ENCODE measurements around the gene ANKMY2.
"Not testable (repeated sequence)": the region's sequence is repeated elsewhere in the genome, so short reads cannot be mapped to it uniquely, and the experiment has no call there.

Gene ANKMY2

DNA sequence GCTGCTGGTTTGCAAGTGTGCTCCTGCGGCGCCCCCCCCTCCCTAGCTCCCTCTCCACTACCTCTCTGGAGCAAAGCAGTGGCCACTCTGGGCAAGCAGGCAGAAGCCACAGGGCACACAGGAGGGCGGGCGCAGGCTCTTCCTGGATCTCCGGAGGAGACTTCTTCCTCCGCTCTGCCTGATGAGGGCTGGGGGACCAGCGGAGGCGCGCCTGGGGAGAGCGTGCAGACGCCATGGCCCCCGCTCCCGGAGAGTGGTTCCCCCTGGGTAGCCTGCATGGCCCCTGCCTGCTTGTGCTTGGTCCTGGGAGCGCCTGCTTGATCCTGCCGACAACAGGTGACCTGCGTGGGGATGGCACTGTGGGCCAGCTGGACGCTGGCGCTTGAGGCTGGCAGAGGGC, 29.0 kb downstream of the ANKMY2 start:
- no peak for DNase-seq

DNA sequence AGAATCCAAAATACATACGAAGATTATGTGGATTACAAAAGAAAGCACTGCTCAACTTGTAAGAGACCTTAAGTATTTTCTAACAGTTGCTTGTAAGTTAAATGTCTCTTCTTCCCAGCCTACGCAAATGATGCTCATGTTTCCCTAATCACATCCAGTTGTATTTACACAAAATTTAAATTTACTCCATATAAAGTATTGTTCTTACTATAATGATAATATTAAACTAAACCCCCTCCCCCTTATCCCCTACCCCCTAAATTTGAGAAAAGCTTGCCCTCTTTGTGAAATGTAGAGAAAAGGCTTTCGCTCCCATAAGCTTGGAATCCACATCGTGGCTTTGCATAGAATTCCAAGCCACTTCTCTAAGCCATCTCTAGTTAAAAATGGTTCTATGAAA, 29.4 kb downstream of the ANKMY2 start:
- no peak for DNase-seq

DNA sequence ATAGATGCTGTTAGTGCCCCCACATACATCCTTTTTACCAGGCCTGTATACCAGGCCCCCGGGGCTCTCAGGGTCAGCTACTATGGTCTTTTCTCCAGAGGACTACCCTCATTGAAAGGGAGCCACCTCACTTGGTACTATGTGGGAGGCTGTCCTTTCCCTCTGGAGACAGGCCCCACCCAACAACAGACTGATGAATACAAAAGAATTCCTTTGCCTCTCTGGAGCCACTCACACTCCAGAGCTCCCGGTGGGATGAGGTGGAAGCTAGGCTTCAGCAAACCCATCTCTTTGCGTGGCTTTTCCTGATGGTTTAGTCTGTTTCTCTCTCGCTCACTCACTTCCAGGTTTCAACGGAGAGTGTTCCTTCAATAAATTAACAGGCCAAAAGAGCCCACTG, 30.3 kb downstream of the ANKMY2 start:
- DNase-seq = no peak

DNA sequence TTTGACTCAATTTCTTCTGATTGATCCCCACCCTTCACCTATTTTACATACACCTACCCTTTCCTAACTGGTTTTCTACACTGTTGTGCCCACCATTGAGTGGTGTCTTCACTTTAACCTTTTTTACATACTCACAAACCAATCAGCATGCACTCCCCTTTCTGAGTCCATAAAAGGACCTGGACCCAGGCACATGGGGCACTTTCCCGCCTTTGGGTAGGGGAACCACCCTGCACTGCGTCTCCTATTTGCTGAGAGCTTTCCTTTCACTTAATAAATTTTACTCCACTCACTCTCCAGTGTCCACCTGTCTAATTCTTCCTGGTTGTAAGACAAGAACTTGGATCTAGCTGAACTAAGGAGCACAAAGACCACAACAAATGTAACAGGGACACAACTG, 33.8 kb downstream of the ANKMY2 start:
- no peak for DNase-seq

DNA sequence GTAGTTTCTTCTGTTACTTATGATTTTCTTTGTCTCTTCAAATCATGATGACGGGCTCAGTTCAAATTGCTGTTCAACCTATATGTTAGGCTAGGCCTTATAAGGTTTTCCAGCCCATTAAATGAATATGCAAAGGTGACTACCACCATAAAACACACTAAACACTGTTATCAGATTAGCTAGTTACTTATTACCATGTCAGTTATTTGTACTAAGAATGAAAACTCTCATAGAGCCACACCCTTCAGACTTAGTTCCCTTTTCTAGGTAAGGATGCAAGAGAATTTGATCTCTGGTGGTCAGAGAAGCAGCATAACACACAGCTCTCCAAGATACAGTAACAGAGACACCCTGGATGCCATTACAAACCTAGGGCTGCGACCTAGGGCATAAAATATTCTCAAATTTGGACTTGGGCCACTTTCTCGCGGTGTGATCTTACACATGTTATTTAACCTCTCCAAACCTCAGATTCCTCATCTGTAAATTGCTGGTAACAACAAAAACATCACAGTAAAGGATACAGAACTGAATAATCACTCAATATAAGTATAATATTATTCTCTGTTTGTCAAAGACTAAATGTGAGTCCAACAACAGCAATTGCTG, 35.6 kb downstream of the ANKMY2 start:
- DNase-seq = no peak

DNA sequence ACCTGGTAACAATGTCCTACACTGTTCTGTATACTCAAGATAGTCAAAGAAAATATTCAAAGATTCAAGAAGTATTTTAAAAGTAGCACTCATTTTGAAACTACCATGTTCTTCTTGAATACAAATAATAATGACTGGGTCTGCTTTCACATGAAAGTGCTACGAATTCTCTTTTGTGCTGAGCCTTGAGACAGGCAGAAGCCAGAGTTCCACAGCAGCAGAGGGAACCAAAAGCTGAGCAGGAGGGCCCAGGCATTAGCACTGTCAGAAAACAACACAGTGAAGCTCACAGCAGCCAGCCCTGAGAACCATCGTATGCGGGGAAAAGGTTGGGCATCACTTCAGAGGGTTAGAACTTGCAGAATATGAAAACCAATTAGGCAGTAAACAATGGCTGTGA, 38.9 kb downstream of the ANKMY2 start:
- no peak for DNase-seq

DNA sequence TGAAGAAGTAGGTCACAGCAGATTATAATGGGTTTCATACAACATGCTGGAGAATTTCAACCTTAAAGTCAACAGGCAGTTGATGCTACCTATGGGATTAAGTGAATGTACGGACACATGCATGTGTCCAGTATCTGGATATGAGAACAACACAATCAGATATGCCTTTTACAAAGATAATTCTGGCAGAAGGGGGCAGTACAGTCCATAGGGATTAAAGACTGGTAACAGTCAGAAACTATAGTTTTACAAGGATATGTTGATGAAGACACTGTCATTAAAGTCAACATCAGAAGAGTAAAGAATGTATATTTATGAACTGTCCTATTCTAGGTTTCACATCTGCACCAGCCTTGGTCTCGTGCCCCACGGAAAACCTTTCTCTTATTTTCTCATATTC, 41.5 kb downstream of the ANKMY2 start:
- peak; percentile 11 for DNase-seq

DNA sequence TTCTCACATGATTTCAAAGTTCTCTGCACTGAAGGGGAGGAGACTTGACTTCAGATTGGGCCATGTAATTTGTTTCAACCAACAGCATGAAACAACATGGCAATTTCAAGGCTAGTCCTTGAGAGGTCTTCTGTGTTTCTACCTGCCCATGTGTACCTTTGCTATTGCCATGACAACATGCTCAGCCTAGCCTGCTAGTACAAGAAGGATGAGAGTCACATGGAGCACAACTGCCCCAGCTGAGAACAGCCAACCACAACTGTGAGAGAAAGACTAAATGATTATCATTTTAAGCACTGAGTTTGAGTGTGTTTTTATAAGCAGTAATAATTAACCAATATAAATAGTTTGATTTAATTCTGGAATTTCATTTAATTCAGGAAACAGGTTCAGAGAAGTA, 41.9 kb downstream of the ANKMY2 start:
- no peak for DNase-seq

DNA sequence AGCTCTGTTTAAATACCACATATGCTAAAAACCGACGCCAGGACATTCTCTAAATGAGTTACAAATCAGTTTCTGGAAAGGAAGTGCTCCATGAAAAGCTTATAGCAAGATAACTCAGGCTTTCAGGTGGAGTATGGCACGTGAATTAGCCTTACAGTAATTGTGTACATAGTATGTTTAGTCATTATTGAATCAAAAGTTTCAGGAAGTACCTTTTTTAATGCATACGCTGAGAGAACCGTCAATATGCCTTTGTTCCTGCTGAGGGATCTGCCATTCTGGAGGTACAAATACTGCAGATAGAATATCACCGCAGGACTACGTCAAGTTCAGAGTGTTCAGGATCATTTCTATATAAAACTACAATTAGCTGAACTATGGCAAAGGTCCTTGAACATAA, 45.7 kb downstream of the ANKMY2 start:
- DNase-seq = no peak

DNA sequence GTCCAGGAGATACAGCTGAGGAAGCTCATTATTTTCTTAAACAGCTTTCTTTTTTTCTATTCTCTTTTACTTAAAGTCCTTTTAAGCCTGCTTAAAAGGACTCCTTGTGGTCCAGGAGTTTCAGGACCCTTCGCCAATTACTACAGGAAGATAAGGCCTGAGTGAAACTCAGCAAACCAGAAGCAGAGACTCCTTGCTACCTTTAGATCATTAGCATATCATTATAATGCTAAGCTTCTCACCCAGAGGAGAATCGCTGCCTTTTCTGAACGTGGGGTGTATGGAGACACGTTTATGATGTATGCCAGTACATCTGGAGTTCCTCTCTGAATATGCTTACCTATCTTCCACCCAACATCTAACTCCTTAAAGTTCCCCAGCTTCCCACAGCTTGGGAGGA, 47.5 kb downstream of the ANKMY2 start:
- no peak for DNase-seq

DNA sequence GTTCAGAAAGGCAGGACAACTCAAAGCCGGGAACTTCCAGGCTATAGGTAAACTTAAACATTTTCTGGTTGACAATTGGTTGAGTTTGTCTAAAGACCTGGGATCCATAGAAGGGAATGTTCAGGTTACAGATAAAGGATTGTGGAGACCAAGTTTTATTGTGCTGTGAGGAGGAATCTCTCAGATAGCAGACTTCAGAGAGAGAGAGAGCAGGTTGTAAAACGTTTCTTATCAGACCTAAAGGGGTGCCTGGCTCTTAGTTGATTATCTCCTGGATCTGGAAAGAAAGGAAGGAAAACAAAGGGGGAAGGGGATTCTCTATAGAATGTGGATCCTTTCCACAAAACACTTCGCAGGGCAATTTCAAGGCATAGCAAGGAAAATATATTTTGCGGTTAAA, 50.0 kb downstream of the ANKMY2 start:
- not testable (repeated sequence) for DNase-seq

DNA sequence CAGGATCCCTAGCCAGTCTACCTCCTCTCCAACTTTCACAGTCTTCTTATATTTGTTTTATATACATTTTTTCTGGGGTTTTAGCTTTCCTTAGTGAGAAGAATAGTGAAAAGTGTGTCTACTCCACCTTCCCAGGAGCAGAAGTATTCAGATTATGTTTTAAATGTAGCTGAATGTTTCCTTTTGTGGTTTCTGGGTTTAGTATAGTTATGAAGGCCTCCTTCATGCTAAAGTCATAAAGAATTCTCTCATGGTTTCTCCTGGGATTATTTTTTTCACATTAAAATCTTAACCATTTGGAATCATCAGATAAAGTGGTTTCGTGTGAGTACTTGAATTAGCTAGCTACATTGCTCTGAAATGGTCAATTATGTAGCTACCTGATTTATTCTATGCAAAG, 50.9 kb downstream of the ANKMY2 start:
- DNase-seq = no peak

DNA sequence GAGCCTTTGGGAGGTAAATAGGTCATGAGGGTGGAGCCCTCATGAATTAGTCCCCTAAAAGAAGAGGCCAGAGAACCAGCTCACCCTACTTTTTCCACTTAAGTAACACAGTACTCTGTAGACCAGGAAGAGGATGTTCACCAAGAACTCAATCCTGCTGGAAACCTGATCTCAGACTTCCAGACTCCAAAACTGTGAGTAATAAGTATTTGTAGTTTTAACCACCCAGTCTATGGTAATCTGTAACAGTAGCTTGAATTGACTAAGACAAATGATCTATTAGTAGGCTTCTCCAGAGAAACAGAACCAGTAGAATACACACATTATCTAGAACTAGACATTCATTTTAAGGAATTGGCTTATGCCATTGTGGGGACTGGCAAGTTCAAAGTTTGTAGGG, 51.5 kb downstream of the ANKMY2 start:
- no peak for DNase-seq

DNA sequence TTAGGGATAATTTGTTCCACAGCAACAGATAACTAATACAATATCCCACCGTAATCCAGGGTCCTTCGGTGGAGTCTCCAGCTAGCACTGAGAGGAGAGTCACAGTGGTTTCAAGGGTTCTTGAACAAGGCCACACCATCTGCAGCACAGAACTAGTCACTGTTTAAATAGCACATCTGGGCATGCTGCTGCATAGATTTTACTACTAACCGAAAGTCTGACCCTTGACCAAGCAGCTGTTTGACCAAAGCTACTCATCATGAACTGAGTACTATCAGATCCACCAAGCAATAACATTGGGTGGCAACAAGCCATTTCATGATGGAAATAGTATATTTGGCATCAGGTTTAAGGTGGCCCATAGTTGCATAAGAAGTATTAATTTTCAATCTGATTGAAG, 53.2 kb downstream of the ANKMY2 start:
- no peak for DNase-seq

DNA sequence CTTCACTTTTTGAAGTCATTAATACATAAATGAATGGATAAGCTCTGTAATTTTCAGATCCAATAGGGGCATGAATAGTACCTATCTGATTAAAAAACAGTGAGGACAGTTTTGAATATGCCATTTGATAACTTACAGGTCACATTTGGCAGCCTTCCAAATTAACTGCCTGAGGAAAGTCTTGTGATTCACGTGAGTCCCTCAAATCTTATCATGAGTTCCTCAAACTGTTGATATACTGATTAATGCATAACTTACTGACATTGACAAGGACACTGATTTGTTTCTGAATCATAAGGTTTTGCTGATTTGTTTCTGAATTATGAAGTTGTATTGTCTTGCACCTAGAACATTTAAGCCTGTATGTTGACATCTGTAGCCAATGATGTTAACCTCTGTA, 55.1 kb downstream of the ANKMY2 start:
- DNase-seq = no peak

DNA sequence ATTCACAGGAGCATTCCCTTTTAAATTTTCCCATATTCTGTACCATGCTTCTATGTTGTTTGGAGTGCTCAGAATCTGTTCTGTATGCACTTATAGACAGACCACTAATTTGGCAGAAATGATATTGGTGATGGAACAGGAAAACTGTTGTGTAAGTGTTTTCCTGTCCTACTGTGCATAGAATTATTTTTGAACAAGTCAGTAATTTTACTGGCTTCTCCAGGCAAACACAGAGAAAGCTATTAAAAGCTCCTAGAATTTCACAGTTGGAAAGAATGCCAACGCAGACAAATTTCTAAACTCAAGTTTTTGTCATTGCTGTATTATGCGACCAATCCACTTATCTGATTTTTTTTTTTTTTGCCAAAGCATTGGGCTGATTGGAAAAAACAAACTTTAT, 55.7 kb downstream of the ANKMY2 start:
- no peak for DNase-seq

DNA sequence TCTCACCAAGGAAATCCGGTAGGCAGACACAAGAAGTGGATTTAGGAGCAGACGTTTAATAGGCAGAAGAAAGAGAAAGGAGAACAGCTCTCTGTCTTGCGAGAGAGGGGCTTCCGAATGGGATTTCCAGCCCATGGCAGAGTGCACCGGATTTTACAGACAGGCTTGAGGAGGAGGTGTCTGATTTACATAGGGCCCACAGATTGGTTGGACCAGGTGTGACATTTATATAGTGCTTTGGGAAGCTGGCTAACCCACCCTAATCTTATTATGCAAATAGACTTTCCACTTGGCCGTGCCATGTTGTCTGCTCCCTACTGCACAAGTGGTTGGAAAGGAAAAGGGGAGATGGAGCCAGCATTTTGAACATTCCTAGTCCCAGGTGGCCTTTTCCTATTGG, 57.8 kb downstream of the ANKMY2 start:
- no peak for DNase-seq

DNA sequence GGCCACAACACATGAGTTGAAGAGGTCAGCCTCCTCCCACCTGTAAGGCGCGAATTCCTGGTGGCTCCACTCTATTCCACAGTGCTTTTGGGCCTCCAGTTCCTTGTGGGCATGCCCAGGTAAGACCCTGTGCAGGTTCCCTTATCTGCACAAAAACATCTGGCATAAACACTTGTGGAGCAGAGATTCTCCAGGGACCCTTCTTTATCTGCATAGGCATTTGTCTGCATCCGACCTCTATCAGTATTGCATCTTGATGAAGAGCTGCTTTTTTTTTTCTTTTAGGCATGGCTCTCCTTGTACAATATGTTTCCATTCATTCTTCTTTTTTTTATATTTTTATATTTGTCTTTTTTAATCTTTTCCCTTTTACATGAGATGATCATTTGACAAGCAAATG, 58.4 kb downstream of the ANKMY2 start:
- DNase-seq = no peak

DNA sequence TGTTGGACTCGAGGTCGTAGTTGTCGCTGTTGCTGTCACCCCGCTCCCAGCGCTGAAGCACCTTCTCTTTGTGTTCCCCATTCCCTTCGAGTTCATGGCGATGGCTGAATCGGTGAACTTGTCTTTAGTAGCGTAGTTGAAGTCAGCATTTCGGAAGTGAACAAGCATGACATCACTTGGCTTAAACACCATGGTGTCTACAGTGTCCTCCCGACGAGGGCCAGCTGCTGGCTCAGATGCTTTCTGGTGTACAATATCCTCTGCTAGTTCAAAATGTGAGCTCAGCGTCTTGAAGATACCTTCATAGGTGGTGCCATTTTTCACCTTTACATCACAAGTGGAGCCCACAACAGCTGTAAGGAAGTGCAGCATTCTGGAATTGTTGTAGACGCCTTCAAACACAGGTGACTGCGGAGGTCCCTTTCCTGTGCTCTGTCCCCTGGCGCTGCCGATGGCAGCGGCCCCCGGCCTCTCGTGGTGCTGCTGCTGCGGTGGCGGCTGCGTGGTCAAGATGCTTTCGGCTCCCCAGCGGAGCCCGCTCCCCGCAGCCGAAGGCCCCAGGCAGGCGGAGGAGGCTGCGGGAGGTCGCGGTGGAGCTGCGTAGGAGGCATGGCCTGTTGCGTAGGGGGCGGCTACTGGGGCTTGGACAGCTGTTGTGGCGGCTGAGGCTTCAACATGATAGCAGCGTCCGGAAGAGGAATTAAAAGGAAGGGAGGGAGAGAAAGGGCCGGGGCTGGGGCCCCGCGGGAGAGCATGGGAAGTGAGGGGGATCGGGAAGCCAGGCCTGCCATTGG, 59.3 kb downstream of the ANKMY2 start:
- no peak for DNase-seq

DNA sequence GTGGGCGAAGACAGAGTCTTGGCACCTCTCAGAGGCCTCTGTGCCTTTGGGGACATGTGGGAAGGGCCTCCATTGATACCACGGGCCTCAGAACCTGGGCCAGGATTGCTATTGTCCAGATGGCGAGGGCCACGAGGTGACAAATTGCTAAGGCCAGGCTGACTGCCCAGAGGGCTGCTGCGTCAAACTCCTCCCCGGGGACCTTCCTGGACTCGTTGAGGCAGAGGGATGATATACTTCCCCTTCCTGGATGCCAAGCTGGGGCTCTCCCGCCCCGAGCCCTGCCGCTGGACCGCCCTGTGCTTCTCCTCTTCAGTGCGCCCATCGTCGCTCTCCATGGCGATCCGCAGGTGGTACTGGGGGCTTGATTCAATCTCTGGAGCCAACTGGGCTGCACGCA, 60.0 kb downstream of the ANKMY2 start:
- no peak for DNase-seq

DNA sequence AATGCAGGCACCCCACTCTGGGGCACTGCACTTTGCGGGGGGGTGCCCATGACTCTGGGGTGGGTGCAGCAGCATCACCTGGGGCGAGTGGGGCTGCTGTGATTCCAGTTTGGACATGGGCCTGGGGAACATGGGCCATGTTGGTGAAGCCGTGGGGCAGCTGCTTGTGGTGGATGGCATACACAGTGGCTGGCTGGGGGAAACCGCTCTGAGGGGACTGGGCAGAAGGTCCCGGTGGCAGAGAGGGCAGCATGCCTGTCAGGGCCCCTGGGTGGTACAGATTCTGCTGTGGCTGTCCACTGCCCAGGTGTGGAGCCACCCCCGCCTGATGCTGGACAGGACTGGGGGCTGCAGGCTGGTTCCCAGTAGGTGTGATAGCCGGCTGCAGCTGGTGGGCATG, 61.7 kb downstream of the ANKMY2 start:
- no peak for DNase-seq

DNA sequence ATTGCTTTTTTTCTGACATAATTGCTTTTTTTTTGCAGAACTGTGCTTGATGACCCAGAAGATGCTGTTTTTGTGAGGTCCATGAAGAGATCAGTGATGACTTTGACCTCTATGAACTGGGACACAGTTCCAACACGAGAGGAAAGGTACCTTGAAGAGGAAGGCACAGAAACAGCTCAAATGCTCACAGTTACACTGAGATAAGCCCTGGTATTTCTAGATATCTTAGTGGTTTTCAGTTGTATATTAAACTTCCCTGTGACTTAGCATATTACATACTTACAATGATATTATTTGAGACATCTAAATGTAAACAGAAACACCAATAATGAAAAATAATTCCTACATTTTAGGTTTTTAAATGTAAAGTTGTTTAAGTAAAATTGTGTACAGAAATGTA, 64.3 kb downstream of the ANKMY2 start:
- DNase-seq = no peak

DNA sequence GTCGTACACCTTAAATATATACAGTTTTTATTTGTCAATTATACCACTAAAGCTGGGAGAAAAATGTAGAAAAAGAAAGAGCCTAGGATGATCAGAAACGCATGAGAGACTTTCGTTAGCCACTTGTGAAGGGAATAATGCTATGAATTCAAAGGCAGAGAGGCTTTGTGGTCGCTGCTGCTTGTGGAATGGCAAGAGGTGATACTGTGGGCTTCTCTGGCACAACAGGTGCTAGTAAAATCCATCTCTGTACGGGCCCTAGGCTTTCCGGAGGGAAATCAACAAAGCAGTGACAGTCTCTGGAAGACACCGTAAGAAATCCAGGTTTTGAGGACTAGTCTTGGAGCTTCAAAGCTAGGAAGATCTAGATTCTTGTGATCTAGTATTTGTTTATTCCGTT, 66.3 kb downstream of the ANKMY2 start:
- no peak for DNase-seq

DNA sequence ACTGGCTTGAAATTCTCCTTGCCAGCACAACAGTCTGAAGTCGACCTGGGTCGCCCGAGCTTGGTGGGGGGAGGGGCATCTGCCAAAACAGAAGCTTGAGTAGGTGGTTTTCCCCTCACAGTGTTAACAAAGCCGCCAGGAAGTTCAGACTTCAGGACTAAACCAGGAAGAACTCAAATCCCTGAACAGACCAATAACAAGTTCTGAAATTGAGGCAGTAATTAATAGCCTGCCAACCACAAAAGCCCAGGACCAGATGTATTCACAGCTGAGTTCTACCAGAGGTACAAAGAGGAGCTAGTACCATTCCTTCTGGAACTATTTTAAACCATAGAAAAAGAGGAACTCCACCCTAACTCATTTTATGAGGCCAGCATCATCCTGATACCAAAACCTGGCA, 73.6 kb downstream of the ANKMY2 start:
- no peak for DNase-seq

DNA sequence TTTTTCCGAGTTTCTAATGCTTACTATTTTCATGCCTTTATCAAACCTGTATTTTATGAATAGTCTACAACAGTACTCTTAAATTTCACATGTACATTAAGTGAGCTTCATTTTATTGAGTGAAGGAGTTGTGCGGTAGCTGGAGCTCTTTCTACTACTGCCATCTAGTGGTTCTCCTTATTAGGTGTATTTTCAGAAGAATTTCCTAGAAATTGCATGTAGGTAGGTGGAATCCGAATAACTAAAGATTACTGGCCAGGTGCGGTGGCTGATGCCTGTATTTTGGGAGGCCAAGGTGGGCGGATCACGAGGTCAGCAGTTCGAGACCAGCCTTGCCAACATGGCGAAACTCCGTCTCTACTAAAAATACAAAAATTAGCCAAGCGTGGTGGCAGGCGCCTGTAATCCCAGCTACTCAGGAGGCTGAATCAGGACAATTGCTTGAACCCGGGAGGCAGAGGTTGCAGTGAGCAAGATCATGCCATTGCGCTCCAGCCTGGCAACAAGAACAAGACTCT, 80.6 kb downstream of the ANKMY2 start:
- peak; percentile 60 for DNase-seq
